Left cardiac atrium (tissue), 4 donors: Measurements from ENCODE around the gene ZNF804B. TPM values are rescaled to one million over a fixed set of nuclear protein-coding genes. Genes with fewer than 3 reads are reported as not detected.
A peak's percentile ranks its signal among the peaks of the same experiment; 100 is the strongest.

ENCODE experiments used
- ATAC-seq, 2 donors: fragments of 200-7000 bp; cut with Tn5 transposase; one replicate each; pipeline ENCODE4 v1.9.1; 2020; ENCODE audit warnings: mild to moderate bottlenecking in 2 of 2, moderate library complexity in 2 of 2
- DNase-seq: peaks from one replicate; pipeline ENCODE4 v3.0.0-alpha.2; 2020
- intact Hi-C, 2 donors: fragments of 100-400 bp; cut with DNase I; formaldehyde crosslinking; loops; one replicate each; pipeline versions ENCODE4 v1.14.1 to v1.15.1; 2022 to 2023
- total RNA-seq, 2 donors: library from RNA; stranded (reverse); fragmentation: NEBNext Ultra II Directional; extraction: Animal tissue kit (Norgen Biotek cat#: 25700); gene quantifications; one replicate each; pipeline ENCODE4 v1.2.1, GENCODE V29; 2021
- donor health status: DM: no; HTN: yes; CAD: no.
- donor health status: DM: no; HTN: yes; CAD: no; lungs with severe emphysema.
- donor health status: DM: yes; HTN: yes; CAD: no.
- donor health status: Dilated cardiomyopathy.

Gene ZNF804B
- total RNA-seq, 2 donors from 2014 or later = 0.16 TPM; not detected in 1

GRCh38 chr7:88818552-88818951 lies 59.1 kb downstream of the ZNF804B start:
- no peak for DNase-seq
- intact Hi-C loops = no loop called here
- ATAC-seq = no peak

GRCh38 chr7:88826222-88826621 lies 66.7 kb downstream of the ZNF804B start:
- no peak for ATAC-seq
- intact Hi-C loops = no loop called here
- DNase-seq = no peak

GRCh38 chr7:88835147-88835728 lies 75.7 kb downstream of the ZNF804B start:
- DNase-seq (no peak), ATAC-seq (no peak)
- intact Hi-C loops = loop anchor here in 1 of 2 donors (10.0 kb wide), 1 partner anchor 590 kb away; no protein-coding TSS in a partner anchor

GRCh38 chr7:88842201-88842600 lies 82.7 kb downstream of the ZNF804B start:
- intact Hi-C loops = no loop called here
- ATAC-seq (no peak), DNase-seq (no peak)

- no peak for ATAC-seq
- intact Hi-C loops = no loop called here
Observed at GRCh38 chr7:88845091-88845490, 85.6 kb downstream of the ZNF804B start.

GRCh38 chr7:88851220-88851619 lies 91.7 kb downstream of the ZNF804B start:
- intact Hi-C loops = no loop called here
- DNase-seq (no peak), ATAC-seq (no peak)

More at GRCh38 chr7:88845091-88845490, 85.6 kb downstream of the ZNF804B start:
- no peak for DNase-seq

GRCh38 chr7:88859288-88859687 lies 99.8 kb downstream of the ZNF804B start:
- intact Hi-C loops = no loop called here
- no peak for DNase-seq
- no peak for ATAC-seq

GRCh38 chr7:88866265-88866863 lies 106.9 kb downstream of the ZNF804B start:
- intact Hi-C loops = no loop called here
- ATAC-seq (no peak), DNase-seq (no peak)

- no peak for ATAC-seq
- intact Hi-C loops = no loop called here
- no peak for DNase-seq
Observed at GRCh38 chr7:88867158-88867557, 107.7 kb downstream of the ZNF804B start.

- ATAC-seq = no peak
Observed at GRCh38 chr7:88868456-88868855, 109.0 kb downstream of the ZNF804B start.

GRCh38 chr7:88881136-88881535 lies 121.6 kb downstream of the ZNF804B start:
- no peak for ATAC-seq
- intact Hi-C loops = no loop called here
- DNase-seq = no peak

More at GRCh38 chr7:88868456-88868855, 109.0 kb downstream of the ZNF804B start:
- no peak for DNase-seq
- intact Hi-C loops = no loop called here

- intact Hi-C loops = no loop called here
- DNase-seq (no peak), ATAC-seq (no peak)
Observed at GRCh38 chr7:88885131-88885530, 125.6 kb downstream of the ZNF804B start.

GRCh38 chr7:88888684-88889083 lies 129.2 kb downstream of the ZNF804B start:
- intact Hi-C loops = no loop called here
- DNase-seq = no peak
- no peak for ATAC-seq

- DNase-seq = no peak
- intact Hi-C loops = no loop called here
- ATAC-seq = no peak
Observed at GRCh38 chr7:88910516-88910915, 151.0 kb downstream of the ZNF804B start.

- ATAC-seq = no peak
- intact Hi-C loops = no loop called here
- no peak for DNase-seq
Observed at GRCh38 chr7:88912852-88913251, 153.4 kb downstream of the ZNF804B start.

GRCh38 chr7:88915615-88916014 lies 156.1 kb downstream of the ZNF804B start:
- intact Hi-C loops = no loop called here
- ATAC-seq (no peak), DNase-seq (no peak)

GRCh38 chr7:88919478-88920131 lies 160.1 kb downstream of the ZNF804B start:
- ATAC-seq = no peak

GRCh38 chr7:88922944-88923343 lies 163.4 kb downstream of the ZNF804B start:
- intact Hi-C loops = no loop called here
- DNase-seq = no peak
- ATAC-seq = no peak

More at GRCh38 chr7:88919478-88920131, 160.1 kb downstream of the ZNF804B start:
- intact Hi-C loops = no loop called here
- no peak for DNase-seq

GRCh38 chr7:88928276-88928675 lies 168.8 kb downstream of the ZNF804B start:
- DNase-seq (no peak), ATAC-seq (peak; percentile 71 to 87)
- intact Hi-C loops = no loop called here

- intact Hi-C loops = no loop called here
- ATAC-seq = no peak
- no peak for DNase-seq
Observed at GRCh38 chr7:88929719-88930118, 170.2 kb downstream of the ZNF804B start.

GRCh38 chr7:88933285-88933684 lies 173.8 kb downstream of the ZNF804B start:
- intact Hi-C loops = no loop called here
- no peak for ATAC-seq
- DNase-seq = no peak
